EL (cell line): ENCODE results near the gene ARHGEF10L.
A peak's percentile ranks its signal among the peaks of the same experiment; 100 is the strongest.

ENCODE experiments used
- DNase-seq: peaks from one replicate; pipeline ENCODE4 v3.0.0-alpha.2; 2016

The ARHGEF10L gene

GRCh38 chr1:17688217-17688810, 148.8 kb downstream of the ARHGEF10L start:
- no peak for DNase-seq

GRCh38 chr1:17689011-17689410, 149.5 kb downstream of the ARHGEF10L start:
- DNase-seq: no peak

- DNase-seq: no peak
Observed at GRCh38 chr1:17690906-17691634, 151.6 kb downstream of the ARHGEF10L start.

- DNase-seq: no peak
Observed at GRCh38 chr1:17692645-17693044, 153.1 kb downstream of the ARHGEF10L start.

- peak; percentile 77 for DNase-seq
Observed at GRCh38 chr1:17696417-17697301, 157.2 kb downstream of the ARHGEF10L start.

- DNase-seq: no peak
Observed at GRCh38 chr1:17697458-17697857, 158.0 kb downstream of the ARHGEF10L start.

- DNase-seq: no peak
Observed at GRCh38 chr1:17699581-17699980, 160.1 kb downstream of the ARHGEF10L start.

GRCh38 chr1:17700945-17701810, 161.7 kb downstream of the ARHGEF10L start:
- no peak for DNase-seq

GRCh38 chr1:17704176-17704575, 164.7 kb downstream of the ARHGEF10L start:
- DNase-seq: no peak

- no peak for DNase-seq
Observed at GRCh38 chr1:17706445-17706844, 166.9 kb downstream of the ARHGEF10L start.

GRCh38 chr1:17709981-17710380, 170.5 kb downstream of the ARHGEF10L start:
- no peak for DNase-seq

GRCh38 chr1:17710889-17711576, 171.5 kb downstream of the ARHGEF10L start:
- DNase-seq: no peak

- DNase-seq: no peak
Observed at GRCh38 chr1:17711577-17711910, 172.0 kb downstream of the ARHGEF10L start.

GRCh38 chr1:17711941-17712340, 172.4 kb downstream of the ARHGEF10L start:
- no peak for DNase-seq

- no peak for DNase-seq
Observed at GRCh38 chr1:17713993-17714392, 174.5 kb downstream of the ARHGEF10L start.

- no peak for DNase-seq
Observed at GRCh38 chr1:17717594-17718535, 178.4 kb downstream of the ARHGEF10L start.

- peak; percentile 49 for DNase-seq
Observed at GRCh38 chr1:17719874-17720273, 180.4 kb downstream of the ARHGEF10L start.

GRCh38 chr1:17721444-17721843, 181.9 kb downstream of the ARHGEF10L start:
- DNase-seq: no peak

- DNase-seq: no peak
Observed at GRCh38 chr1:17723684-17724083, 184.2 kb downstream of the ARHGEF10L start.

- DNase-seq: no peak
Observed at GRCh38 chr1:17724150-17724549, 184.7 kb downstream of the ARHGEF10L start.
